Fibroblast of peridontal ligament (primary cell): Measurements from ENCODE around the gene KNCN.

Source experiments
- DNase-seq: peaks from one replicate; pipeline ENCODE4 v3.0.0-alpha.2; 2010; ENCODE audit errors: extremely low read depth

KNCN gene

GRCh38 chr1:46551597-46552095 is at the start of gene KNCN:
Gene KNCN (minus strand): TSS chr1:46551647. CDS start chr1:46551215, 432 bp downstream.
- no peak for DNase-seq

DNA sequence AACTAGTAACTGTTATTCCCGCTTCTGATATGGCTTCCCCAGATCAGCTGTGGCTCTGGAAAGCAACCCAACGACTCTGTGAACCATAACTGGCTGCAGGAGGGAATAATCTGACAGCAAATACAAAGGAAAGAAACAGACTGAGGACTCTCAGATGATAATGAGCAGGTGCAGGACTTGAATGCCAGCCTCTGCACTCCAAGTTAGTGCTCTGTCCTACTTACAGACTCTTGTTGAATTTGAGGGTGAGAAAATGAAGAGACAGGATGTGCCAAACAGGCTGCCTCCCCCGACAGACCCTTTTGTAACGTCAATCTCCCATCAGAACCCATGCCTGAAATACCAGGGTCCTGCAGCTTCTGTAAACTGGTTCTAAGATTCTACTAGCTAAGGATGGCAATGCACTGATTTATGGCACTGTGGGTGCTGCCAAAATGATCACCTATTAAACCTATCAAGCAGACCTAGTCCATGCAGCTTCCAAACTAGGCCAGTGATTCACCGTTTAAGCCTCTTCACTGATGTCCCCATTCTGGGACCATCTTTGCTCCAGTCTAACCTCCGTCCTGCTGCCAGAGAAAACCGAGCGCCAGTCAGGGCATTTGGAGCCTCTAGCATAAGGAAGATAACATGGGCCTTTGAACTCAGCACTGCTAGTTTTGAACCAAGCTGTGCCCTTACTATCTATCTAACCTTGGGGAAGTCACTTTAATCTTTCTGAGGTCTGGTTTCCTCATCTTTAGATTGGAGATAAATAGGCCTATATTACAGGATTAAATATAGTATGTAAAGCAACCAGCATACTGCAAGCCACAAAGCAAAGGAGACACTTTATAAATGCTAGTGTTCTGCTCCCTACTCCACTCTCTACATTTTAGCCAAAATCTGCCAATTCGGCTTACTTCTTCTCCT is 47.9 kb upstream of the KNCN start:
- DNase-seq: no peak

GRCh38 chr1:46596846-46597245 is 45.4 kb upstream of the KNCN start:
- peak; percentile 18 for DNase-seq

GRCh38 chr1:46596036-46596435 is 44.6 kb upstream of the KNCN start:
- DNase-seq: no peak

- peak; percentile 56 for DNase-seq
These were observed 43.7 kb upstream of the KNCN start for GRCh38 chr1:46595127-46595526.

DNA sequence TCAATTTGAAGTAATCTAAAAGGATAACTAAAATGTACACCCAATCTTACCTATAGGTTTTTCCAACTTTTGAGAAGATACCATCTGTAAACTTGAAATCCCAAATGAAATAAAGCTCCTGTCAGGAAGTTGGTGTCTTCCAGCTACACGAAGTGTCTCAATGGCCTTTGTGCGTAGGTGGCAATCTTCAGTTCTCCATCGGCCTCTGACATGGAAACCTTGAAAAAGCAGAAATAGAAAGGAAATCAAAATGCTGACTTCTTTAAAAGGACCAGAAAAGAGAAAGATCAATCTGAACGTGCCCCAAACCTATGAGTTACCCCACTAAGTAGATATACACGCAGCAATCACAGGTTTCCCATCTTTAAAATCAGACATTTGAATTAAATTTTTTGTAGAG is 42.6 kb upstream of the KNCN start:
- no peak for DNase-seq

DNA sequence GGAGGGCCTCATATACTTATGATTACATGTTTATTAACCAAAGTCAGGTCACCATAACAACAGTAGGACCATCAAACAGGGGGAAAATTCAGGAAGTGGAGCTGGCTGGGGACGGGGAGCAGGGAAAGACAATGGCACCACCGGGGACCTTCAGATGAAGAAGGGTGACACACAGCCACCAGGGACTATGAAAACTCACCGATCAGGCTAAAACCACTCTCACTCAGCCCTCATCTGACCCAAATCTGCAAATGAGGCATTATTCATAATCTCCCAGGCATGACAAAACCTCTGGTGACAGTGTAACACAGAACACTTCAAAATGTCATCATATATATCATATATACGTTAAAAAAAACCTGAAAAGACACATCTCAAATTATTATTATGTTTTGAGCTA is 41.4 kb upstream of the KNCN start:
- no peak for DNase-seq

DNA sequence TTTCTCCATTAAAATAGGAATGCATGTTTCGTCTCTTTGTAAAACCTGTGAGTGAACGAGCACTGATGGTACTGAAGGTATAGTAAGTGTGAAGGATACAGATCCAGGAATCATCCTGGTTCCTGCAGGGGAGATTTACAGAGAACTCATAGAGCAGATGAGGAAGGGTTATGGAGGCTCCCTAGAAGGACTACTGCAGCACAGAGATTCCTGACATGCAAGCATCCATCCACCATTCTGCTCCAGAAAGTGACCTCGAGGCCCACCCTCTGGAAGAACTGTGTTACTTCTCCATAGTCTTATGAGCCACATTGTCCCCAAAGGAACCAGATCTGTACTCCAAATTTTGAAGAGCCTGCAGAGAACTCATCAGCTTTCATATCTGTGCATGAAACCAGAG is 38.1 kb upstream of the KNCN start:
- no peak for DNase-seq

DNA sequence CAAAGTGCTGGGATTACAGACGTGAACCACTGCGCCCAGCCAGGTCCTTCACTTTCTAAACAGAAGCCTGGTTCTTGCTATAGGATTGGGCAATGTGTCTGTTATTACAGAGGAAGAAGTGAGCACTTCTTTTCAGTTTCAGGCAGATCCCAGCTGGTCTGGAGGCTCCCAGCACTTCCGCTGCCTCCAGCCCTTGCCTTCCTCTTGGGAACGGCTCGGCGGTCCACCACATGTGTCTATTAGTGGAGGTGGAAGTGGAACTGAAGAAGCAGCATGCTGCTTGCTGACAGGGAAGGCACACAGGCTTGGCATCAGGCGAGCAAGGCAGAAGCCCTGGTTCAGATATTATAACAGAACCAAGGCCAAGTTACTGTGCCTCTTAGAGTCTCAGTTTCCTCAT is 35.6 kb upstream of the KNCN start:
- no peak for DNase-seq

DNA sequence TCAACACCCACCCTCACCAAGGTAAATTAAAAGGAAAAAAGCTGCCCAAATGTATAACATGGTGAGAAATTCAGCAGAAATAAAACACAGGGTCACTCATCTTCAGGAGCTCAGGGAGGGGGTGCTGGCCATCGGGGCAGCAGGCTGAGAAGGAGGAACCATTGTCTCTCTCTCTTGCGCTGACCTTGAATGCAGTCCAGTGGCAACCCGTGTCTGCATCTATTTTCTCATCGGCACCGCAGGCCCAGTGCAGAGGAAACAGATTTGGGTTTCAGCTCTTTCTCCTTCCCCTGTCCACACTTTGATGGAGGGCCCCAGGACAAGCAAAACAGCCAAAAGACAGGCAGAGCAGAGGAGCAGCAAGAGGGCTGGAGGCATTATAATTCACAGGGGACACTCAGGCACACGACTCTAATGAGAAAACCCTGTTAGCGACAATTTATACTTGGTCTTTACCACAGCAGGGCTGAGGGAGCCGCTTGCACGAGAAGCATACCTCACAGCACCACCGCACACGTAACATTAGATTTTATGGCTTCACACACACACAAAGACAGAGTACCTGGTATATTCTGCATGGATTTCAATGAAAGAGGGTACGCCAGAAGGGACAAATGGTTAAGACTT is 34.0 kb upstream of the KNCN start:
- DNase-seq: no peak

DNA sequence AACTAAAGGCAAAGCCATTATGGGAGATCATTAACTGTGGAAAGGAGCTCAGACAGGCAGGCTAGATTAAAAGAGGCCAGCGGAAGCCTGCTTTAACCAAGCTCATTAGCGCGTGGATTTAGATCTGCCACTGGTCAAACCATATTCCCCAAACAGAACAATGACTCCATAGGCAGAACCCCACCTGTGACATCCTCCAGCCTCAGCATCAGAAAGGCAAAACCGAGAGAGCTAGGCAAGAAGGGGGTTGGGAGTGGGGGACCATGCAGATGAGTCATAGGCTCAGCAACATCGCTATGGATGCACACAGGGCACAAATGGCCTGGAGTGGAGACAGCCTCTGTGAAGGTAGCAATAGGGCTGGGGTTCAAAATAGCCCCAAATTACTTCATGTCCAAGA is 32.0 kb upstream of the KNCN start:
- no peak for DNase-seq

DNA sequence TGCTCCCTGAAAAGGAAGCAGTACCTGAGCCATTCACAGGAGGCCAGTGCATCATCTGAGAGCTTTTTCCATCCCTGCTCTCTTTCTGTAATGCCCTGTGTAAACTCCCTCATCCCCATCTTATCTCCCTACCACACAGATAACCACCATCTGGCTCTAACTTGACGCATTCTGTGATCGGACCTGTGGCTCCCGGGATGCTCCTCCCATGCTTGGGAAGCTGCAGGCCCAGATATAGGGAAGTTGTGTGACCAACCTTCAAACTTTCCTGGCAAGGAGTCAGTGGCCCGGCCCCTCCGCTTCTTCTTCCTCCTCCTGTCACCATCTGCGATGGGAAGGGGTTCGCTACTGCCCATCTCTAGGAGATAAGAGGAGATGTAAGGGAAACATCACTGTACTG is 31.5 kb upstream of the KNCN start:
- no peak for DNase-seq

- DNase-seq: no peak
These were observed 30.4 kb upstream of the KNCN start for GRCh38 chr1:46581681-46582455.

DNA sequence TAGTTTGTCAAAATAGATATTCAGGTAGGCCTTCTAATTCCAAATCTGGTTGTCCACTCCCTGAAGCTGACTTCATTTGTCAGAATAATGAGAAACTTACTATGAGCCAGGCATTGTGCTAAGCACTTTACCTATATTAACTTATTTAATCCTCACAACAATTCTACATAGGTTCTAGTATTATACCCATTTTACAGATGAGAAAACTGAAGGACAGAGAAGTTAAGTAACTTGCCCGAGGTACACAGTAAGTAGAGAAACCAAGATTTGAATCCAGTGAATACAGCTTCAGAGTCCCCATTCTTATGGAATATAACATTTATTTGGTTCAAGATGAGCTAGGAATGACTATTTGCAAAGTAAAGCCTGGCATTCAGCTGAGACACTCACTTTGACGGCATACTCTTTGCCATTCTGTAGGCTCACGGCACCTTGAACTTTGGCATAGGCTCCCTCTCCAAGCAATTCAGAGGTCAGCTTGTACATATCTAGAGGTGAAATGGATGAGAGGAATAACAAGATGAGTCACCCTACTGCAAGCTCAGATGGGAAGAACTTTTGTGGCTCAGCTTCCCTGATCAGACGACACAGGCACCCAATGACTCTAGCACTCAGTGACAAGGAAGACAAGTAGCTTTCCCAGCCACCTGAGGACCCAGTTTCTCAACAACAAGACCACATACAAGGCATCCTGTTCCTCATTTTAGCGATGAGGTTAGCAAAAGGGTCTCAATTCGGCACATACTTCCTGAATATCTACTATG is 28.9 kb upstream of the KNCN start:
- DNase-seq: no peak

- no peak for DNase-seq
These were observed 26.2 kb upstream of the KNCN start for GRCh38 chr1:46577671-46578070.

DNA sequence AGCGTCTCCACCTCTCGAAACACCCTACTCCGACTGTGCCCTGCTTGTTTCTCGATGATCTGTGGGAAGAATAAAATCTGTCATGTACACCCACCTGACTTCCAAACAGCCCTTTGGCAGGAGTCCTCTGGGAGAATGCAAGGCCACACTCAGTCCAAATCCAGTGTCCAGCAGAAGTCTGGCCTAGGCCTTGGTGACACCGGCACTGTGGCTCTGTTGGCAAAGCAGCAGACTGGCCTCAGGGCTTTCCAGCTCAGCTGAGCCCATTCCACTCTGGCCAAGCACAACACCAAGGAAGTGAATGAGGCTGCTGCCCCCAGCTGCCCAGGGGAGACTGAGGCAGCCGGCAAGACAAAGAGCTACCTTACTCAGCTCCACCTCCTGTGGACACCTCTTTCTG is 25.1 kb upstream of the KNCN start:
- no peak for DNase-seq

GRCh38 chr1:46575778-46576177 is 24.3 kb upstream of the KNCN start:
- no peak for DNase-seq

DNA sequence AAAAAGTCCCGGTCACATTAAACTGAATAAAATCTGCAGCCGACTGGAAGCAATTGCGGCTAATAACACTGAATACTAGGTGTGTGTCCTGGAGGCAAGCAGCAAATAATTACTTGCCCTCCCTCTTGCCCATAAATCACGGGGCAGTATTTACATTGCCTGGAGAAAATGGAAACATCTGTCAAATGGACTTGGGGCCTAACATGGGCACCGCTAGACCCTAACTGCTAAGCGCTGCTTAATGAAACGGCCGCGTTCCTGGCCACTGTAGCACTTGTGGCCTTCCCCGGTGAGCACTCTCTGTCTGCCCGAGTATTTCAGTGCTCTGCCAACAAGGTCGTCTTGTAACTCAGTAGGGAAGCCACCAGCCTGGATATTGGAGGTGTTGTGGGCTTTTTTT is 23.9 kb upstream of the KNCN start:
- no peak for DNase-seq

GRCh38 chr1:46571691-46572225 is 20.3 kb upstream of the KNCN start:
- no peak for DNase-seq

- peak; percentile 3 for DNase-seq
These were observed 18.7 kb upstream of the KNCN start for GRCh38 chr1:46569884-46570725.
